HG03378 (cell line): ENCODE results near the gene PGM1.

Experiments used
- ATAC-seq: cut with Tn5 transposase; IDR thresholded peaks from one replicate; pipeline ENCODE4 v1.9.1; 2021; ENCODE audit warnings: mild to moderate bottlenecking, moderate library complexity; ENCODE audit not compliant: unreplicated experiment

PGM1 gene

GRCh38 chr1:63600248-63600647 lies 7.0 kb downstream of the PGM1 start:
- no peak for ATAC-seq

GRCh38 chr1:63601061-63601460 lies 7.8 kb downstream of the PGM1 start:
- ATAC-seq = no peak

GRCh38 chr1:63601463-63601862 lies 8.3 kb downstream of the PGM1 start:
- ATAC-seq = no peak

- ATAC-seq = no peak
These were observed 8.7 kb downstream of the PGM1 start for GRCh38 chr1:63601912-63602311.

- ATAC-seq = no peak
These were observed 9.4 kb downstream of the PGM1 start for GRCh38 chr1:63602629-63603028.

- no peak for ATAC-seq
These were observed 10.6 kb downstream of the PGM1 start for GRCh38 chr1:63603810-63604209.

GRCh38 chr1:63607322-63607721 lies 14.1 kb downstream of the PGM1 start:
- ATAC-seq = no peak

- no peak for ATAC-seq
These were observed 18.0 kb downstream of the PGM1 start for GRCh38 chr1:63611231-63611630.

GRCh38 chr1:63612564-63612963 lies 19.4 kb downstream of the PGM1 start:
- no peak for ATAC-seq

GRCh38 chr1:63612971-63613370 lies 19.8 kb downstream of the PGM1 start:
- no peak for ATAC-seq

GRCh38 chr1:63615768-63616420 lies 22.7 kb downstream of the PGM1 start:
- ATAC-seq = peak; percentile 71

- ATAC-seq = no peak
These were observed 24.2 kb downstream of the PGM1 start for GRCh38 chr1:63617450-63617849.

GRCh38 chr1:63618011-63618410 lies 24.8 kb downstream of the PGM1 start:
- no peak for ATAC-seq

- no peak for ATAC-seq
These were observed 26.3 kb downstream of the PGM1 start for GRCh38 chr1:63619558-63619957.

GRCh38 chr1:63620671-63621070 lies 27.5 kb downstream of the PGM1 start:
- ATAC-seq = no peak

GRCh38 chr1:63621075-63621474 lies 27.9 kb downstream of the PGM1 start:
- no peak for ATAC-seq

GRCh38 chr1:63621698-63622097 lies 28.5 kb downstream of the PGM1 start:
- ATAC-seq = no peak

- ATAC-seq = no peak
These were observed 29.8 kb downstream of the PGM1 start for GRCh38 chr1:63622849-63623566.

- ATAC-seq = no peak
These were observed 30.7 kb downstream of the PGM1 start for GRCh38 chr1:63623952-63624351.

GRCh38 chr1:63624911-63625310 lies 31.7 kb downstream of the PGM1 start:
- ATAC-seq = no peak

GRCh38 chr1:63626222-63626621 lies 33.0 kb downstream of the PGM1 start:
- ATAC-seq = no peak

GRCh38 chr1:63628607-63629006 lies 35.4 kb downstream of the PGM1 start:
- no peak for ATAC-seq

- ATAC-seq = no peak
These were observed 37.0 kb downstream of the PGM1 start for GRCh38 chr1:63630238-63630637.
